Activated T-cell treated with anti-CD3 and anti-CD28 coated beads, Interleukin-2, amount 50 U/mL, for 1 hour (primary cell): ENCODE data around the gene SHISA9.
"Not testable (repeated sequence)": the region's sequence is repeated elsewhere in the genome, so short reads cannot be mapped to it uniquely, and the experiment has no call there.

Experiments
- DNase-seq: peaks from one replicate; pipeline ENCODE4 v3.0.0-alpha.2; 2020

Gene SHISA9

DNA sequence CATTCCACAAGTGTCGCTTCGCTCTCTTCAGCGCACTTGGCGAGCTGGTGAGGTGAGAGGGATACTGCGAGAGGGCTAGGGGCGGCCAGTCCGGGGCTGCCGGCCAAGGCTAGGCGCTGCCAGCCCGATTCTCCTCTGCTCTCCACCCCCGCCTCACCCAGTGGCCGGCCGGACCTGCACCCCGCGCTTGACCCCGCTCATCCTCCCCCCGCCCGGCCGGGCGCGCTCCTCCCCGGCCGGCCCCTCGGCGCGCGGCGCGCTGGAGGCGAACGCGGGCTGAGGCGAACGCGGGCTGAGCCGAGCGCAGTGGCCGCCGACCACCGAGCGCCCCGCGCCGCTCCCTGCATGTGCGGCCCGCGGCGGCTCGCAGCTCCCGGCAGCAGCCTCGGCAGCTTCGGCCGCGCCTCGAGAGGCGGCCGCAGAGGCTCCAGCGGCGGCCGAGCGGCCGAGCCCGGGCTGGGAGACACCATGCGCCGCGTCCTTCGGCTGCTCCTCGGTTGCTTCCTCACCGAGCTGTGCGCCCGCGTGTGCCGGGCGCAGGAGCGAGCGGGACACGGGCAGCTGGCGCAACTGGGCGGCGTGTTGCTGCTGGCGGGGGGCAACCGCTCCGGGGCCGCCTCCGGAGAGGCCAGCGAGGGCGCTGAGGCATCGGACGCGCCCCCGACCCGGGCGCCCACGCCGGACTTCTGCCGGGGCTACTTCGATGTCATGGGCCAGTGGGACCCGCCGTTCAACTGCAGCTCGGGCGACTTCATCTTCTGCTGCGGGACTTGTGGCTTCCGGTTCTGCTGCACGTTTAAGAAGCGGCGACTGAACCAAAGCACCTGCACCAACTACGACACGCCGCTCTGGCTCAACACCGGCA is at the start of gene SHISA9:
Gene SHISA9, plus strand, starts transcription at position 2 of the 865 bp plus-strand sequence.
- DNase-seq, result no peak

DNA sequence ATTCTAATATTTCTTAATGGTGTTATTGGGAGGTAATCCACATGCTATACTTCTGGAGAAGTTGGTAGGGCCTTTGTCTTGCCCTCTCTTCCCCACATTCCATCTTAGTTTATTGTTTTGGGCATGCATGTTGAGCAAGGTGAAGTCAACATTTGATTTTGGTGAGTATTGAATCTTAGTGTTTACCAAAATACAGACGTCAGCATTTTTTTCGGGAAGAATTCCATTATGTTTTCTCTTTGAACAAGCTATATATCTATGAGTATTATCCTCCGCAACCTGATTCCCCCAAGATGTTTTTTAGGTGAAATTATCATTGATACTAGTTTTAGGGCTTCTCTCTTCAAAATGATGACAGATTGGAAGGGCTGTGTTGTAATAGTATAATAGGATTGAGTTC is 47.4 kb upstream of the SHISA9 start:
- DNase-seq, result no peak

DNA sequence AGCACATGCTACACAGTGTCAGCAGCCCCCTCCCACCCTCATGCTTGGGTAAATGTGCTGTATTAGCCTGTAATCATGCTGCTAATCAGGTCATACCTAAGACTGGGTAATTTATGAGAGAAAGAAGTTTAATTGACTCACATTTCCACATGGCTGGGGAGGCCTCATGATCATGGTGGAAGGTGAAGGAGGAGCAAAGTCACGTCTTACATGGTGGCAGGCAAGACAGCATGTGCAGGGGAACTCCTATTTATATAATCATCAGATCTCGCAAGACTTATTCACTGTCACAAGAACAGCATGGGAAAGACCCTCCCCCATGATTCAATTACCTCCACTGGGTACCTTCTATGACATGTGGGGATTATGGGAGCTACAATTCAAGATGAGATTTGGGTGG is 44.0 kb upstream of the SHISA9 start:
- not testable (repeated sequence) for DNase-seq

DNA sequence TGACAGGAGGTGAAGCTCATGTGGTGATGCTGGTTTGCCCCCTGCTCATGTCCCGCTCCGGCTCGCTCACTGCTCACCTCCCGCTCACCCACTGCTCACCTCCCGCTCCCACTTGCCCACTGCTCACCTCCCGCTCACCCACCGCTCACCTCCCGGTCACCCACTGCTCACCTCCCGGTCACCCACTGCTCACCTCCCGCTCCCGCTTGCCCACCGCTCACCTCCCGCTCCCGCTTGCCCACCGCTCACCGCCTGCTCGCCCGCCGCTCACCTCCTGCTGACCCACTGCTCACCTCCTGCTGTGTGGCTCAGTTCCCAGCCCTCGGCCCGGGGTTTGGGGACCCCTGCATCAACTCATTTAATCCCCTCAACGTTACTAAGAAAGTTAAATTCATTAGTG is 39.1 kb upstream of the SHISA9 start:
- no peak for DNase-seq

DNA sequence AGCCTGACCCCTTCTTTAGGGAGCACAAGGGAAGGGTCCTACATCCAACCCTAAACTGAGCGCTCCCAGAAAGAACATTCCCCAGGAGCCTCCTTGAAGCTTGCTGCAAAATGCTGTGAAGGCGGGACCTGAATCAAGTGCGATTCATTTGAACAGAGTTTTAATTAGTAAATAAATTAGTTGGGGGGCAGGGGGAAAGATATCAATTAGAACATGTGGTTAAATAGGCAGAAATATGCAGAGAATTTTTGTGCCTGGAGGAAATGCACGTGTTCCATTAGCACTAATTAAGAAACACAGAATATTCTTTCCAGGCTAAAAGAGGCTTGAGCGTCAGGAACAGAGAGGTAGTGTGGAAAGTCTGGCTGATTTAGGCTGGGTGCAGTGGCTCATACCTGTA is 38.5 kb upstream of the SHISA9 start:
- no peak for DNase-seq

DNA sequence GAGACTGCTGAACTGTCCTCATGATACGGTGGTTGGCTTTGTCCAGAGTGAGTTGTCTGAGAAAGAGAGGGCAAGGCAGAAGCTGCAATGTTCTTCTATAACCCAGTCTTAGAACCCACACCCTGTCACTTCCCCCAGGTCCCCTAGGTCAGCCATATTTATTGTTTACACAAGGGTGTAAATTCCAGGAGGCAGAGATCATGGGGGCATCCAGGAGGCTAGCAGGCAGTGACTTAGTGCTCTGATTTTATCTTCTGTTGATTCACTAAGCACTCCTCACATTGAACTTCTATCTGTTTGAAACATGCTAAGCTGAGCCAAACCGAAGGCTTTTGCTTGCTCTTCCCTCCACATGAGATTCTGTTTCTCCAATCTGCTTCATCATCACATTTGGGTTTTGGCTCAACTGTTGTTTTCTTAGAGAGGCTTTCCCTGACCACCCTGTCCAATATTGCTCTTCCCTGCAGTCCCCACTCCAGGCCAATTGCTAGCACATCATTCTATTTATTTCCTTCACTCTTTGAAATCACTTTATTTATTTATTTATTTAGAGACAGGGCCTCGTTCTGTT is 34.3 kb upstream of the SHISA9 start:
- DNase-seq, result no peak

DNA sequence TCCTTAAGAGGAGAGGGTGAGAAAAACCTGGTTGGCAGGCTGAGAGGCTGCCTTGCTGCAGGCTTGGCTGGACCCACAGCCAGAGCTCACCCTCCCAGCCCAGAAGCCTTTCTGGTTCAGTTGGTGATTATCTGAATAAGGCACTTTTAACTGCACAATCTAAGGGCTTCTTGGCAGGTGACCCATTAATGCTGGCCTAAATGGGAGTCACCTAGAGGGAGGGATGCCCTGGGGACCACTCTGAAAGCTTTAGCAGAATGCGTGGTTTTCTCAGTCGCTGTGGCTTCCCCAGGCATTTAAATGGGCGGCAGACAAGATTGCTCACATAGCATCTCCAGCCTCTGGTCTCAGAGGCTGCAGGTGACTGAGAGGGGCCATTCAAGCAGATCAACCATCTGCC is 33.2 kb upstream of the SHISA9 start:
- no peak for DNase-seq

DNA sequence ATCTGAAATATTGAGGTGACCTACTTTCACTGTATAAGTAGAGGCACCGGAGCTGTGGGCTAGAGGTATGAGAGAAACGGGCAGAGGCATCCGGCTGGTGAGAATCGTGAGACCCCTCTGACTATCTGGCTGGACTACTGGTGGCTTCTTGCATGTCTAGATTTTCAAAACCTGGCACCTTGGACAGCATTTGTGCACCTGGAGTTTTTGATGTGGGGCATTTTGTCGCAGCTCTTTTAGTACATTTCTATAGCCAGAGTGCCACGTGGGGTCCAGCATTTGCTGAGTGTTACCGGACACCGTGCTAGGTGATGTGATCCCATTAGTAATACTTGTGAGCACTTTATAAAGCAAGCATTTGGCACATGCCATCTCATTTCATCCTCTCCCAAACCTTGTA is 32.6 kb upstream of the SHISA9 start:
- DNase-seq, result no peak

DNA sequence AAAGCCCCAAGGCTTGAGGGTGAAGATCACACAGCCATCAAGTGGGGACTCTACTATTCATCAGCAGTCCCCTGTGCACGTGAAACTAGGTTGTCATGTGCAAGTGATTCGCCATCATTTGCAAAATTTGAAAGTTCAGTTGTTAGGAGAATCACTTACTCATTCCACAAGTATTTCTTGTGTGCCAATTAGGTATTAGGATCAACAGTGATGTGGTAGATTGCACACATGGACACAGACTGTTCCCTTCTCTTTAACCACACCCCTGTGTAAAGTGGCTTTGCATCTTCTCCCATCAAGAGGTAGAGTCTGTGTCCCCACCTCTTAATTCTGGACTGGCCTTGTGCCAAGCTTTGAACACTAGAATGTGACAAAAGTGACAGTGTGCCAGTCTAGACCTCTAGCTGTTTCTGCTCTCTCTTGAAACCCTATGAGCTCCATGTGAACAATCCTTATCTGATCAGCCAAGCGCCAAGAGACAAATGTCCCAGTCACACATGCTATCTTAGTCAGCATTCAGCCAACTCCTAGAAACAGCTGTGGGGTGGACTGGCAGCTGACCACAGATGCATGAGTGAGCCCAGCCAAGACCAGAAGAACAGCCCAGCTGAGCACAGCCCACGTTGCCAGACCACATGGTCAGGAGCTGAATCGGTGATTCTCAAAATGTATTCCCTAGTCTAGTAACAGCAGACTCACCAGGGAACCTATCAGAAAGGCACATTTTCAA is 31.5 kb upstream of the SHISA9 start:
- DNase-seq, result no peak

DNA sequence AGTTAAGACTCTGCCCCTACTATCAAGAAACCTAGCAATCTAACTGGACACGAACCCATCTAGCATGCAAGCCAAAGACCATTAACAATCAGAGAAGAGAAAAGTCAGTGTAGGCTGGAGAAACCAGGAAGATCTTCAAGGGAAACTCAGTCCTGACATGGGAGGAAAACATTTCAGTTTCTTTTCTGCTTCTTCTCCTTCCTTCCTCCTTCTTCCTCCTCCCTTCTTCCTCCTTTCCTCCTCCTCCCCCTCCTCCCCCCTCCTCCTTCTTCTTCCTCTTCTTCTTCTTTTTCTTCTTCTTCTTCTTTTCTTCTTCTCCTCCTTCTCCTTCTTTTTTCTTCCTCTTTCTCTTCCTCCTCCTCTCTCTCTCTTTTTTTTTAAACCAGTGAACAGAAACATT is 29.6 kb upstream of the SHISA9 start:
- no peak for DNase-seq

DNA sequence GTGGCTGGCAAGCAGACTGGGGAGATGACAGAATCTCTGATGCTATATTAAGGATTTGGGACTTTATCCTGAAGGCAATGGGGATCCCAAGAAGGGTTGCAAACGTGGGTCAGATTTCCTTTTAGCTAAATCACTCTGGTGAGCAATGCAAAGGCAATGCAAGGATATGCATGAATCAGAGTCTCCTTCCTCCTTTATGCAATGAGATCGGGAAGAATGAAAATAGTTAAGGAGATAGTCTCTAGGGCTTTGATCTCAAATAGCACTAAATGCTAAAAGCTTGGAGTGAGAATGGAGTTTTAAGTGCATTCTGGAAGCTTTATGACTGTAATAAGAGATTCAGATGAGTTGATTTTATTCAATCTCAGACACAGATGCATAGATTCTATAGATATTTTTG is 27.2 kb upstream of the SHISA9 start:
- no peak for DNase-seq

DNA sequence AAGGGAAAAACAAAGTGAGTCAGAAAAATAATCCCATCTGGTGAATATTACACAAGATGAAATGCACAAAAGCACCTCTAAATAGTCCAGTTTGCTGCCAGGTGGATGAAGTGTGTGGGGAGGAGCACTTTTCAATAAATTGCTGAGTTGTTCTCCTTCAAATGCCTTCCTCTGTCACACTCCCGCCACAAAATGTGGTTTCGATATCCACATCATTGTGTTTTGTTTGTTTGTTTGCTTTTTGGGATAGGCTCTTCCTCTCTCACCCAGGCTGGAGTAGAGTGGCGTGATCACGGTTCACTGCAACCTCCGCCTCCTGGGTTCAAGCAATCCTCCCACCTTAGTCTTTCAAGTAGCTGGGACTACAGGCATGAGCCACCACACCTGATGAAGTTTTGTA is 24.6 kb upstream of the SHISA9 start:
- DNase-seq, result no peak

DNA sequence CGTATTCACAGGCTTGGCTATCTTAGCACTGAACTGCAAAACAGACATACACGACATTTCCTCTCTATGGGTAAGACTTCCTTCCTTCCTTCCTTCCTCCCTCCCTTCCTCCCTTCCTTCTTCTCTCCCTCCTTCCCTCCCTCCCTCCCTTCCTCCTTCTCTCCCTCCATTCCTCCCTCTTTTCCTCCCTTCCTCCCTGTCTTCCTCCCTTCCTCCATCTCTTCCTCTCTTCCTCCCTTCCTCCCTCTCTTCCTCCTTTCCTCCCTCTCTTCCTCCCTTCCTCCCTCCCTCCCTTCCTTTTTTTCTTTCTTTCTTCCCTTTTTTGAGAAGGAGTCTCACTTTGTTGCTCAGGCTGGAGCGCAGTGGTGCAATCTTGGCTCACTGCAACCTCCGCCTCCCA is 22.4 kb upstream of the SHISA9 start:
- DNase-seq, result no peak

DNA sequence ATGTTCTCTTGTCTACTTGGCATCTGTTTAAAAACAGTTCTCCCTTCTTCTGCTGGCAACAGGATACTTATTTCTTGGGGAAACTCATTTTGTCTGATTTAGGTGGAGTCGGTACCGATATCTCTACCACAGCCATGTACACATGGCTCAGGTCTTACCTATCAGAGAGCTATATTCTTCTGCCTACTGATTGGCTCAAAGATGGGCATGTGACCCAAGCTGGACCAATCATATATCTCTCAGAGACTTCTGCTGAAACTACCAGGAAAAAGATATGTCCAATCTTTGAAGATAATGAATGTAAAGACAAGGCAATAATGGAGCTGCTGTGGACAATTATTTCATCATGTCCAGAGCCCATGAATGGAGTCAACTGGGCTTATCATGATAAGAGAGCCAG is 21.6 kb upstream of the SHISA9 start:
- DNase-seq, result no peak

DNA sequence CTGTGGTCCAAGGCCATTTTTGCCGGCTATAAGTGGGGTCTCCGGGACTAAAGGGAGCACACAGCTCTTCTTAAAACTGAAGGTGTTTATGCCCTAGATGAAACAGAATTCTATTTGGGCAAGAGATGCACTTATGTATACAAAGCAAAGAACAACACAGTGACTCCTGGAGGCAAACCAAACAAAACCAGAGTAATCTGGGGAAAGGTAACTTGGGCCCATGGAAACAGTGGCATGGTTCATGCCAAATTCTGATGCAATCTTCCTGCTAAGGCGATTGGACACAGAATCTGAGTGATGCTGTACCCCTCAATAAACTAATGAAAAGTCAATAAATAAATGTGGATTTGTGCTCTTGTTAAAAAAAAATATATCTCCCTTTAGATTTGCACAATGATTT is 20.2 kb upstream of the SHISA9 start:
- no peak for DNase-seq

DNA sequence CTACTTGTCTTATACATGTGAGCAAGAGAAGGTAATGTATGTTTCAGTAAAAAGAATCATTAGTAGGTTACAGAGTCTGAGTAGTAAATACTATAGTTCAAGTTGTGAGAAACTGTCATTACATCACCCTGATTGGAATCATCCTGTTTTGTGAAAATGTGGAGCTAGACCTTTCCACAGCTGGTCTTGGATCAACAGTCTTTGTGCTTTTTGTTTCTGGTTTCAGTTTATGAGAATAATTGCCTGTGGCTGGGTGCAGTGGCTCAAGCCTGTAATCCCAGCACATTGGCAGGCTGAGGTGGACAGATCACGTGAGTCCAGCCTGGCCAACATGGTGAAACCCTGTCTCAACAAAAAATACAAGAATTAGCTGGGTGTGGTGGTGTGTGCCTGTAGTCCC is 19.7 kb upstream of the SHISA9 start:
- DNase-seq, result no peak

DNA sequence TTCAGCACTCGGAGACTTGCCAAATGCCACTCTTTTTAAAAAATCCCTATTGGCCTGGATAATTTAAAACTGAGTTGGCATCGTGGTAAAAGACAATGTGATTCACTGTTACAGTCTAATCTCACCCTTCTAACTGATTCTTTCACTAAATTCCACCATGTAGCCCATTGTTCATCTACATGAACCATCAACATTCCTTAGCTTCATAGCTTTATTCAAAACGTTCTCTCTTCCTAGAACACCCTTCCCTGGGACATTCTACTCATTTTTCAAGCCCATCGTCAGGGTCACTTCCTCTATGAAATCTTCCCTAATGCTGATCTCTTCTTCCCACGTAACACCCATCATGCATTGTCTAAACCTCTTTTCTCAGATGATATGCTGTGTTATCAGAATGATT is 15.7 kb upstream of the SHISA9 start:
- DNase-seq, result no peak

DNA sequence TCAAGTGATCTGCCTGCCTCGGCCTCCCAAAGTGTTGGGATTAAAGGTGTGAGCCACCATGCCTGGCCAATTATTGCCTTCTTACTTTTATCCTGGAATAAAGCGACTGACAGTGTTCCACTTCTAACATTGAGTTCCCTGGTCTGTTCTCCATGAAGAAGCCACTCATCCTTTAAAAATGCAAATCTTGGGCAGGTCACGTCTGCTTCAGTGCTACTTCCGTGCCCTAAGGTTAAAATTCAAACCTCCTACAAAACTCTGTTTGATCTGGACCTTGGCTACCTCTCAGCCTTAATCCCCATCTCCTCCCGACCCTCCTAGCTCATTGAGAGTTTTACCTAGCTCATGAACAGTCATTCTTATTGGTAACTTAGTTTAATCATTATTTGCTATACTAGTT is 9.6 kb upstream of the SHISA9 start:
- no peak for DNase-seq

DNA sequence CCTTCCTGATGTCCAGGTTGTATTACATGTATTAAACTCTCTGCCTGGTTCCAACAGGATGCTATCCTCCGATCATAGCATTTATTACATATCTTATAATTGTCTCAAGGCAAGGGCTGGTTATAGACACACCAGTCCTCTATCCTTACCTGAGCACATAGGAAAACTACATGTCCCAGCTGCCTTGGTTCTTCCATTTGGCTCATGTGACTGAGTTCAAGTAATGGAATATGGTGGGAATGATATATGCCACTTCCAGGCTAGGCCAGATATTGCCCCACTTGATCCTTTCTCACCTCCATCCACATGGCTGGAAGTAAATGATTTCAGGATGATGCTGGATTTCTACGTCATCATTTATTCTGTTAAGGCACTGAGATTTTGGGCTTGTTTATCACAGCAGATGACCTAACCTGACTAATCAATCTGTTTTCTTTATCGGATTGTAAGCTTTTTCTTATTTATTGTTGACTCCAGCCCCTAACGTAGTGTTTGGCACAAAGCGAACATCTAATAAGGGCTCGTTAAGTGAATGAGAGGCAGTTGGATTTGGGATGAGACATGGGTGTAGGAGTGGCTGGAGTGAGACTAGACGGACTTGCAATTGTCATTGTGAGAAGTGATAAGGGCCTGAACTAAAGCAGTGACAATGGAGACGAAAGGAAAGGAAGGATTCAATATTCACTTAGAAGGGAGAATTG is 8.2 kb upstream of the SHISA9 start:
- no peak for DNase-seq

DNA sequence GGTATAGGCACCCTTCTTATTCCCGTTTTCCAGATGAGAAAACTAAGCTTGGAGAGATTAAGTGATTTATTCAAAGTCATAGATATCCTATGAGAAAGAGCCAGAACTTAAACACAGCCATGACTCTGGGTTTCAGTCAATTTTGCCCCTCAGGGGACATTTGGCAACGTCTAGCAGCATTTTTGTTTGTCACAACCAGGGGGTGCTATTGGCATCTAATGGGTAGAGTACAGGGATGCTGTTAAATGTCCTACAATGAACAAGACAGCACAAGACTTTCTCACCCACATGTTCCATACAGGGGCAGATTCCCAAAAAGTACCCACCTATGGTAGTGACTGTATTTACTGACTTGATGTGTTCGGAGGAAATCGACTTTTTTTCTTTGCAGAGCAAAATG is 4.8 kb upstream of the SHISA9 start:
- DNase-seq, result no peak

DNA sequence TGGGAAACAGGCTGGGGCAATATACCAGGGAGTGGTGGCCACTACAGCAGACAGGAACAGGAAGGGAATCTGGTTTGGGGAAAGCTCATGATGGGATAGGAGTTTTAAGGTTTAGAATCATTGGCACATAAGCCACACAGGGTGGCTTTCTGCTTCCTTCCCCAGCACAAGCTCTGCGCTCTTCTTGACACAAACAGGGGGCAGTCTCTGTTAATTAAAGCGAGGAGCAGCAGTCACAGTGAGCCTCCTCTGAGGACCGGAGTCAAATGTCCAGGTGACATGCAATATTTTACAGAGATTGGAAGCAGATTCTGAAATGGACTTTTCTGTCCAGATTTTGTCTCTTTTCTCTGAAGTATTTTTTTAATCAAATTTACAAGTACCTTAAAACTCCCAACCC is 2.8 kb upstream of the SHISA9 start:
- no peak for DNase-seq

DNA sequence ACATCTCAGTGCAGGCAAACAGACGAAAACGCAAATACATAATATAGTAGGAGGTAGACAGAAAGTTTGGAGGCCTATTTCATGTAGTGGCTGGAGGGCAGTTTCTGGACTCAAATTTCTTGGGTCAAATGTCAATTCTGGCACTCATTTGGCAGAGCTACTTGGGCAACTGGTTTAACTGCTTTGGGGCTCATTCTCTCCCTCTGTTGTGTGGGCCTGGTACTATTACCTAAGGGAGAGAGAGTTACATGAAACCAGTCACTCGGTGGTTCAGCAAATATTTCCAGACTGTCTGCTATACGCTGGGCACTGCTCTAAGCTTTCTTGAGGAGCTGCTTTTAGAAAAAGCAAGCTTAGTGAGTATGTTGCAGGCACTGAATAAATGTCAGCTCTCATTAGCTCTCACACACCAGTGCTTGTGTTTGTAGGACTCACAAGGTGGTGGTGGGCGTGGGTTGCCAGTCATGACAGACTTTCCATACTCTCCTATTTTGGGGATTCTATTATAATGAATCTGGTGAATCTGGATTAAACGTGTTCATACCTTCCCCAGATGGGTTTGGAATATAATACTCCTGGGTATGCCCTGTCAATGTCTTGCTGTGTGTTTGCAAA is 1.8 kb upstream of the SHISA9 start:
- DNase-seq, result no peak

DNA sequence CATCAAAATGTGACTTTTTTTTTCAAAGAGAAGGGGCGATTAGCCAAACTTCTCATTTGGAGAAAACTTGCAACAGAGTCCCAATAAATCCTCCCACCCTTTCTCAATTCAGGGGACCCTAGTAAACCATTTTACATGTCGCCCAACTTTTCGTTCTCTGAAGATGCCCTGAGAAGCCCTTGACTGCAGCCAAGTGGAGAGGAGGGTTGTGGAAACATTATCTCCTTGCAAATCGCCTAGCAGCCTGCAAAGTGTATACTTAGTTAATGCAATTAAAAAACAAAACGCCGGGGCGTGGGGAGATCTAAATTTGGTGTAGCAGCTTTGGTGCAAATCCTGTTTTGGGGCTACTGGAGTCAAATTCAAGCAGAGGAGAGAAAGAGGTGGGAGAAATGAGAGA is 1.2 kb upstream of the SHISA9 start:
- DNase-seq, result no peak
